GM21447 (cell line): ENCODE results near the gene PBXIP1.

Experiments
- ATAC-seq: cut with Tn5 transposase; IDR thresholded peaks from one replicate; pipeline ENCODE4 v1.9.1; 2021; ENCODE audit not compliant: unreplicated experiment

Gene PBXIP1

DNA sequence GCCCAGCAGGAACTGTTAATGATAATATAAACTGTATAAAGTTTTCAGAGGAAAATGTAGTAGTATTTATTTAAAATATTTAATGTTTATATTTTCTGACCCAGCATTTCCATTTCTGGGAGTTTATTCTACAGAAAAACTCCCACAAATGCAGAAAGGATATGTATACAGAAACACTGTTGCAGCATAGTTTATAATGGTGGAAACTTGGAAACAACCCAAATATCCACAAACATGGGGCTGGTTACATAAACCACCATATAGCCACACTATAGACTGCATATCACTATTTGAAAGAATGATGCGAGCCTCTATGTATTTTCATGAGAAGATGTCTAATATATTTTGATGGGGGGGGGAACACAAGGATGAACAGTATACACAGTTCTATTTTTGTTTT is 54.3 kb downstream of the PBXIP1 start:
- ATAC-seq: no peak

- no peak for ATAC-seq
These were observed 56.9 kb downstream of the PBXIP1 start for GRCh38 chr1:154899041-154899440.

DNA sequence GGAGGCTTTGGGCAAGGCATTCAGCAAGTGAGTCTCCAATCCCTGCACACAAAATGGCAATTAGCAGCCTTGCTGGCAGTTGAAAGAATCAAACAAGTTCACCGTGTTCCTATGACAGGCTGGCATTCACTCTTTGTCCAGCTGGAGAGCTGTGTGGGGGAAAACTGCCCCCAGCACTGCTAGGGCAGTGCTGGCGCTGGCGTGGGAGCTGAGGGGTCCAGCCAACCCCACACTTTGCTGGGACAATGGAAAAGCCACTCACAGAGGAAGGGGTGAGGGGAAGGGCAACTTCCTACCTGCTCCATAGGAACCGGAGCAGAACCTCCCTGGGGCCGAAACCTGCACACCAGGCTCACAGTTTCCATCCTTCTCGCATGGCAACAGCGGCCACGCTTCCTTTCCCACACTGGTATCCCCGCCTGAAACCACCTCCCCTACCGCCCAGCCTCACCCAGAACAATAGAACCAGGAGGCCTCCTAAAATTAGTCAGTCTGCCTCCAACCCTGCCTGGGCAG is 59.1 kb downstream of the PBXIP1 start:
- ATAC-seq: no peak

GRCh38 chr1:154895798-154896197 is 60.1 kb downstream of the PBXIP1 start:
- ATAC-seq: no peak
